Stimulated activated effector memory CD8-positive, alpha-beta T cell treated with anti-CD3 and anti-CD28 coated beads, Interleukin-12 subunit alpha, Interleukin-12 subunit beta, amount 100 ng/mL, for 72 hours (primary cell): ENCODE data around the gene TRIM77.
"Not testable (repeated sequence)": the region's sequence is repeated elsewhere in the genome, so short reads cannot be mapped to it uniquely, and the experiment has no call there.

Experiments used
- ATAC-seq: fragments of 150-1000 bp; cut with Tn5 transposase; 2 replicates; pipeline ENCODE4 v1.10.0; 2021
- DNase-seq, 2 donors: peaks; one replicate each; pipeline ENCODE4 v3.0.0; 2021 to 2022; ENCODE audit warnings: low spot score in 2 of 2
- H3K27ac Mint-ChIP-seq: one replicate; pipeline ENCODE4 v1.8.0; 2022; ENCODE audit warnings: mild to moderate bottlenecking, mixed read lengths
- H3K36me3 Mint-ChIP-seq: one replicate; pipeline ENCODE4 v1.8.0; 2022; ENCODE audit warnings: mild to moderate bottlenecking, mixed read lengths
- H3K4me1 Mint-ChIP-seq: one replicate; pipeline ENCODE4 v1.8.0; 2022; ENCODE audit warnings: mixed read lengths
- H3K4me3 Mint-ChIP-seq: one replicate; pipeline ENCODE4 v1.8.0; 2022; ENCODE audit warnings: mild to moderate bottlenecking, mixed read lengths
- H3K9me3 Mint-ChIP-seq: one replicate; pipeline ENCODE4 v1.8.0; 2022; ENCODE audit warnings: mixed read lengths

Gene TRIM77

DNA sequence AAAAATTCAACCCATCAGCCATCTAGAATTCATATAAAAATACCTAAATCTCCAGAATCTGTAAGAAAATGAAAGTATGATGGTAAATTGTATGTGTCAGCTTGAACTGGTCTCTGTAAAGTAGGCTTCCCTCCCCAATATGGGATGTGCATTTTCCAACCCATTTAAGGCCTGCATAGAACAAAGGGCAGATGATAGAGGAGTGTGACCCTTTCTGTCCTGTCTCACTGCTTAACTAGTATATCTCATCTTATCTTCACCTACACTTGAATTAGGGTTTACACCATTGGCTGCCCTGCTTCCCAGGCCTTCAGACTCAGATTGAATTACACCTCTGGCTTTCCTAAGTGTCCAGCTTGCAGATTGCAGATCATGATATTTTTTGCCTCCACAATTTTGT lies 40.7 kb downstream of the TRIM77 start:
- H3K4me3 Mint-ChIP-seq, H3K9me3 Mint-ChIP-seq, DNase-seq, H3K4me1 Mint-ChIP-seq, ATAC-seq, H3K27ac Mint-ChIP-seq, H3K36me3 Mint-ChIP-seq: not testable (repeated sequence)
